Measurements from ENCODE around the gene TCF7L2. TPM values are rescaled to one million over a fixed set of nuclear protein-coding genes. Genes with fewer than 3 reads are reported as not detected.

The TCF7L2 gene
- polyA plus RNA-seq, 3 donors = 5.4 to 21.3 (median 20.0) TPM

GRCh38 chr10:113187063-113187777 is 237.2 kb downstream of the TCF7L2 start:
- 14 to 60% (median 58%) methylated on average over 10 of the region's 10 CpGs for WGBS, 3 donors
- H3K27ac ChIP-seq (ENCODE audit: low read depth, low read length) = no peak overlapping the region

- no peak overlapping the region for H3K27ac ChIP-seq (ENCODE audit: low read depth, low read length)
- WGBS, 3 donors = 84 to 100% (median 88%) methylated on average over 1 of the region's 1 CpG
These were observed 249.4 kb downstream of the TCF7L2 start for GRCh38 chr10:113199459-113199858.

GRCh38 chr10:113202011-113202410 is 252.0 kb downstream of the TCF7L2 start:
- WGBS, 3 donors = 83 to 98% (median 94%) methylated on average over 4 of the region's 4 CpGs
- H3K27ac ChIP-seq (ENCODE audit: low read depth, low read length) = no peak overlapping the region

DNA sequence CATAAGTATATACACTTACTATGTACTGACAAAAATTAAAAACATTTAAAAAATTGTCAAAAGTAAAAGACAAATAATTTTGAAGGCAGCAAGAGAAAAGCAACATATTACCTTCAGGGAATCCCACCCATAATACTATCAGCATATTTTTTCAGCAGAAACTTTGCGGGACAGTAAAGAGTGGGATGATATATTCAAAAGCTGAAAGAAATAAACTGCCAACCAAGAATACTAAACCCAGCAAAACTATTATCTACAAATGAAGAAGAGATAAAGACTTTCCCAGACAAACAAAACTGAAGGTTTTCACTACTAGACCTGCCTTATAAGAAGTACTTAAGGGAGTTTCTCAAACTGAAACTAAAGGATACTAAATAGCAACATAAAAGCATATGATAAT is 257.9 kb downstream of the TCF7L2 start:
- WGBS, 3 donors = 92 to 95% (median 93%) methylated on average over 1 of the region's 1 CpG
- no peak overlapping the region for H3K27ac ChIP-seq (ENCODE audit: low read depth, low read length)

GRCh38 chr10:113213035-113213434 is 263.0 kb downstream of the TCF7L2 start:
- H3K27ac ChIP-seq (ENCODE audit: low read depth, low read length) = no peak overlapping the region
- WGBS, 3 donors = 89 to 97% (median 94%) methylated on average over 4 of the region's 4 CpGs

GRCh38 chr10:113214331-113214730 is 264.3 kb downstream of the TCF7L2 start:
- no peak overlapping the region for H3K27ac ChIP-seq (ENCODE audit: low read depth, low read length)
- 83 to 85% (median 84%) methylated on average over 4 of the region's 4 CpGs for WGBS, 3 donors

- H3K27ac ChIP-seq (ENCODE audit: low read depth, low read length) = no peak overlapping the region
- WGBS, 3 donors = 22 to 43% (median 36%) methylated on average over 3 of the region's 3 CpGs
These were observed 266.1 kb downstream of the TCF7L2 start for GRCh38 chr10:113216102-113216501.
